Omental fat pad (tissue), 4 donors: ENCODE results near the gene MTA3. TPM values are rescaled to one million over a fixed set of nuclear protein-coding genes. Genes with fewer than 3 reads are reported as not detected.

Source experiments
- ATAC-seq: fragments of 150-250 bp; one replicate; pipeline ENCODE4 v1.9.1; 2016; ENCODE audit warnings: mild to moderate bottlenecking, moderate library complexity; ENCODE audit not compliant: low FRiP score
- DNase-seq: peaks from one replicate; pipeline ENCODE4 v3.0.0-alpha.2; 2019; ENCODE audit warnings: low spot score
- CTCF ChIP-seq, 3 donors: fragments of 450-650 bp; IDR thresholded peaks; one replicate each; pipeline ENCODE4 v1.5.1; 2016 to 2017; ENCODE audit warnings: antibody characterized with exemption in 3 of 3, mild to moderate bottlenecking in 3 of 3, moderate library complexity in 2 of 3
- total RNA-seq, 4 donors: library from RNA; depleted of rRNA; stranded (reverse); fragments of >200 nt; gene quantifications; one replicate each; pipeline ENCODE4 v1.1.0, GENCODE V29; 2016

MTA3 gene
- total RNA-seq, 4 donors from 2014 or later, result 10.8 to 36.6 (median 25.2) TPM

- ATAC-seq (no peak), DNase-seq (no peak)
- no peak for TF ChIP-seq CTCF (IDR thresholded peaks at IDR 0.05)
Observed at GRCh38 chr2:42786561-42787345, 218.3 kb downstream of the MTA3 start.

- DNase-seq, result no peak
- no peak for ATAC-seq
- no peak for TF ChIP-seq CTCF (IDR thresholded peaks at IDR 0.05)
Observed at GRCh38 chr2:42787424-42787787, 219.0 kb downstream of the MTA3 start.

- ATAC-seq (no peak), DNase-seq (no peak)
- TF ChIP-seq CTCF (IDR thresholded peaks at IDR 0.05), result no peak
Observed at GRCh38 chr2:42787788-42788477, 219.5 kb downstream of the MTA3 start.

GRCh38 chr2:42788478-42788793 lies 220.0 kb downstream of the MTA3 start:
- TF ChIP-seq CTCF (IDR thresholded peaks at IDR 0.05), result no peak
- ATAC-seq (no peak), DNase-seq (no peak)

GRCh38 chr2:42788882-42789281 lies 220.4 kb downstream of the MTA3 start:
- DNase-seq, result no peak
- no peak for ATAC-seq
- TF ChIP-seq CTCF (IDR thresholded peaks at IDR 0.05), result no peak

GRCh38 chr2:42789751-42790150 lies 221.3 kb downstream of the MTA3 start:
- TF ChIP-seq CTCF (IDR thresholded peaks at IDR 0.05), result no peak
- ATAC-seq (no peak), DNase-seq (no peak)

- TF ChIP-seq CTCF (IDR thresholded peaks at IDR 0.05), result no peak
- ATAC-seq, result no peak
- no peak for DNase-seq
Observed at GRCh38 chr2:42791606-42792005, 223.2 kb downstream of the MTA3 start.
